ENCODE measurements around the gene TIPIN.
"Not testable (repeated sequence)": the region's sequence is repeated elsewhere in the genome, so short reads cannot be mapped to it uniquely, and the experiment has no call there.

The TIPIN gene, protein sequence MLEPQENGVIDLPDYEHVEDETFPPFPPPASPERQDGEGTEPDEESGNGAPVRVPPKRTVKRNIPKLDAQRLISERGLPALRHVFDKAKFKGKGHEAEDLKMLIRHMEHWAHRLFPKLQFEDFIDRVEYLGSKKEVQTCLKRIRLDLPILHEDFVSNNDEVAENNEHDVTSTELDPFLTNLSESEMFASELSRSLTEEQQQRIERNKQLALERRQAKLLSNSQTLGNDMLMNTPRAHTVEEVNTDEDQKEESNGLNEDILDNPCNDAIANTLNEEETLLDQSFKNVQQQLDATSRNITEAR

DNA sequence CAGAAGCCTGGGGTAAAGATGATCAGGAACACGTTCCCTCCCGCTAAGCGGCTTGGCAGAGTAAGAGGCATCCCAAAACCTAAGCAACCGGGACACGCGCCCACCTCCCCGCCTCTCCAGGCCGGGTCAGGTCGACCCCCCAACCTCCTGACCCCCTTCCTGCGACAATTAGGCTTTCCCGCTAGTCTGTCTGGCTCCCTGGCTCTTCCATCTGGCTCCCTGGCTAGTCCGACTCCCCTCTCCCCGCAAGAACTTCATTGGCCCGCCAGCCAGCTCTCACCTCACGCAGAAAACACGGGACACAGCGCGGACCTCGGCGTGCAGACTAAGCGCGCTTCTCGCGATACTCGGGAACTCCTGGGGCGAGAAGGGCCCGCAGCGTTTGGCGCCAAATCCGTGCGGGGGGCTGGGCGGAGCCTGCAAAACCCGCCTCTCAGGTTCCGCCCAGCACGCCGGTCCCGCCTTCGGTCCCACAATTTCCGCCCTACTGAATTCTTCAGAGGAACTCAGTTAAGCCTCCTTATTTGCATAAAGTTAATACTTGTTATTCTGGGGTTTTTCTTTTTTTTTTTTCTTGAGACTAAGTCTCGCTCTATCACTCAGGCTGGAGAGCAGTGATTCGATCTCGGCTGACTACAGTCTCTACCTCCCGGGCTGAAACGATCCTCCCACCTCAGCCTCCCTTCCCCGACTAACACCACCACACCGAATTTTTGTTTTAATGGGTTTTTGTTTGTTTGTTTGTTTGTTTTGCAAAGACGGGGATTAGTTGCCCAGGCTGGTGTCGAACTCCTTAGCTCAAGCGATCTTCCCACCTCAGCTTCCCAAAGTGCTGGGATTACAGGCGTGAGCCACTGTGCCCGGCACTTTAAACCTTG is at the start of gene TIPIN:
Gene TIPIN (minus strand): TSS at position 327 of the 878 bp plus-strand sequence. CDS start 3,738 bp downstream, outside the sequence.
- DNase-seq: peak; percentile 96

DNA sequence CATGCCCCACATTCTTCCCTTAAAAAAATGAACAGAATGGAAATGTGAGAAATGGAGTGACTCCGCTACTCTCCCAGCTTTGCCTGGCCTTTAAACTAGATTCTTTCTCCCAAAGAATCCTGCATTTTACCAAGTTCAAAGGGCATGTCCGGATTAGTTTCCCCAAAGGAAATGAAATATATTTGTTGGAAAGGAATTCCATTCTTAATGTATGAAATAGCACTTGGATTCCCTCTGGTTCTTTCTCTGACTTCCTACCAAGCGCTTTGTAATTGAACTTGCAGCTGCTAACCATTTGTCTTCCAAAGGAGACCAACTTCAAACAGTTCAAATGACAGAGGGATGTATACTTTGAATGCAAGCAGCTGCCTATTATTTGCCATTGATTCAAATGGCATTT is 49.1 kb upstream of the TIPIN start:
- DNase-seq: no peak

DNA sequence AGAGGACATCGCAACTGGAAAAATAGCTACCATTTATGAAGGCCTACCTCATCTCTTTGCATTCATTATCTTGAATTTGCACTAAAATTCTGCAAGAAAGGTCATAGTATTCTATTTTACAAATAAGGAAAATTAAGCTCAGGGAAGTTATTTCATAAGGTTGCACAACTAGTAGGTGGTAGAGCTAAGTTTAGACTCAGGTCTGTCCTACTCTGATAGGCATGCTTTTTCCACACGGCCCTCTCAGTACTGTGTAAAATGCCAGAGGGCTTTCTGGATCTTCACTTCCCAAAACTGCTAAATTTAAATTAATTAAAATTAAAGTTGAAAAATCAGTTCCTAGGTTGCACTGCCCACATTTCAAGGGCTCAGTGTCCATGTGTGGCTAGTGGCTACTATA is 48.5 kb upstream of the TIPIN start:
- DNase-seq: no peak

DNA sequence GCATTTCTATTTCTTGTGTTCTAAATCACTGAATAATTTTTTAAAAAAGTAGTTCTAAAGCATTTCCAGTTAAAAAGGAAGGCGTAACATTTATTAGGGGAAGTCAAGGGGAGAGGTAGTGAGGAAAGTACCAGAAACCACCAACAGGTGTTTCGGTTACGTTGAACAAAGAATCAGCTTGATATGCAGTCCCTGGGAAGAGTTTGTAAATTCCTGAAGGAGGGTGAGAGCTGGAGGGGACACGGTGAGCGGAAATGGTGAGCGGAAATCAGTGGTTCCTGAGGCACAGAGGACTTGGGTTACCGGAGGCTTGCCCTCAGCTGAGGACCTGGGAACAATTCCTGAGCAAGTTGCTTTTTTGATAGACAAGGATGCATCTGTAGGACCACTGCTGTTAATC is 48.0 kb upstream of the TIPIN start:
- no peak for DNase-seq

DNA sequence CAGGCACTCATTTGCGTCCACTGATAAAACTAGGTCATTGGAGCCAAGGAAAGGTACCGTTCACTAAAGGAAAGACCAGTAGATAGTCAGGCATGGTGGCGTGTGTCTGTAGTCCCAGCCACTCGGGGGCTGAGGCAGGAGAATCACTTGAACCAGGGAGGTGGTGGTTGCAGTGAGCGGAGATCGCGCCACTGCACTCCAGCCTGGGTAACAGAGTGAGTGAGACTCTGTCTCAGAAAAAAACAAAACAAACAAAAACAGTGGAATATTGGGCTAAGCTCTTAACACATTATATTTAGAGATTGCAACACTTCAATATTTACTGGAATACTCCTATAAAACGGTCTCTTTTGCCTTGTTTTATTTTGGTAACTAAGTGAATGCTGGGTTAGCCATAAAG is 47.6 kb upstream of the TIPIN start:
- no peak for DNase-seq

DNA sequence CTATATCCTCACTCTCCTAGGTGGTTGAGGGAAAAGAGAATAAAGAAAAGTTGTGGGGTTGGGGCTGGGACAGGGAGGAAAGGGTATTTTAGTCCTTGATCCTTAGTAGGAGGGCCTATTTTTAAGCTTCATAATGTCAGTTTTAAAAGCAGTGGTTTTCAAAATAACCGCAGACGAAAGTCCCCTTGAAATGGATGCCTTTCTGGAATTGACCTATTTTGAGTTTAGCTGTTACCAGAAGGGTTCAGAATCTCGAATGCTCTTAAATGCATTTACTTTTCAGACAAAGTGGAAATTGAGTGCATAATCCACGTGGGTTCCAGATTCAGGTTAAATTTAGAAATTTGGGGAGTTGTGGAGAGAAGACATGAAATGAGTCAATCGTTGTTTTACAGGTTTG is 46.8 kb upstream of the TIPIN start:
- no peak for DNase-seq

DNA sequence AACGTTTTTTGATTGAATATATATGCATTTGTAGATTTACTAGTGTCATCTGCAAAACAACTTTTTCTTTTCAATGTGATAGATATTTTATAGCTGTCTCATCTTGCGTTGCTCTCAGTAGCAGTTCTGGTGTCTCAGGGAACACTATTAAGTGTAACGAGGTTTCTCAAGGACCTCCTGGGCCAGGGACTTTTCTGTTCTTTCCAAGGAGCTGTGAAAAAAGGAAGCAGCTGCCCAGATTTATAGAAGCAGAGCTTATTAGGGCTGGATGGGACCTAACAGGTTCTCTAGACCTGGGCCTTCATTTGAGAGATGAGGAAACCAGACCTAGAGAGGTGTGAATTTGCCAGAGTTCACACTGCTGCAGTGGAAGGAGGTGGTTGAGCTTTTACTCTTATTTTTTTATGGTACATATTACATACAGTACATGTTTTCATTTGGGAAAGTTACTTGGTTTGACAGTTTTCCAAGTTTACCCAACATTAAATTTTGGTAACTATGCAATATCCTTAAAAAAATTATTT is 46.3 kb upstream of the TIPIN start:
- DNase-seq: no peak

DNA sequence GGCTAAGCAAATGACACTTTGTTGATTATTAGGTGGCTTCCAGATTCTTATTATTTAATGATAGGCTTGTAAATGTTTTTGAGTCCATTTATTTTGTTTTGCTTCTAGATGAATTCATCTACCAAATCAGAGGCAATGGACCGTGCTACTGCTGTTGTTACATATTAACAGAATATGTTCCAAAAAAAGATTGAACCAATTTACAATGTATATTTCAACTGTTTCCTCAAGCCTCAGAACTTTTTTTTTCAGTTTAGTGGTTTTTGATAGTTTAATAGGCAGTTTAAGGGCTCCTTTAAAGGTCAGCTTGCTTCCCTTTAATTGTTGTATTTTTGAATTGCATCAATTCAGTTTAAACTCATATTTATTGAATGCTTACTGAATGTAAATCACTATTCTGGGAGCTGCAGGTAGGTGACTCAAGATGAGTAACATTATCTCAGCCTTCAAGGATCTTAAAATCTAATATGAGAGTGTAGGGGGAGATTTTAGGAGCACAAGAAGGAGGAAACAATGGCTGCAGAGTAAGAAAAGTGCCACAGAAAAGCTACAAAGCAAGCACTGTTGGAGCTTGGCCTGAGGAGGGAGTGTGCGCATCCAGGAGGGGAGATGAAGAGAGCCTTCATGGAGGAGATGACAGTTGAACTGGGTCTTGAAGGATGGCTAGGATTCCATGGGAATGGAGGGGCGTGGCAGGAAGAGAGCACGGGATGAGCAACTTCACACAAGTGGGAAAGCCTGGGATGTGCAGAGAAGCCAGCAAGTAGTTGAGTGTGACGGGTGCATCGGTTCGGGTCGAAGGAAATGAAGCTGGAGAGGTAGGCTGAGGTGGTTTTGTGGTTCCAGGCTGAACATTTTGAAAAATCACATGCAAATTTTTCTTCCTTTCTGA is 44.9 kb upstream of the TIPIN start:
- DNase-seq: no peak

DNA sequence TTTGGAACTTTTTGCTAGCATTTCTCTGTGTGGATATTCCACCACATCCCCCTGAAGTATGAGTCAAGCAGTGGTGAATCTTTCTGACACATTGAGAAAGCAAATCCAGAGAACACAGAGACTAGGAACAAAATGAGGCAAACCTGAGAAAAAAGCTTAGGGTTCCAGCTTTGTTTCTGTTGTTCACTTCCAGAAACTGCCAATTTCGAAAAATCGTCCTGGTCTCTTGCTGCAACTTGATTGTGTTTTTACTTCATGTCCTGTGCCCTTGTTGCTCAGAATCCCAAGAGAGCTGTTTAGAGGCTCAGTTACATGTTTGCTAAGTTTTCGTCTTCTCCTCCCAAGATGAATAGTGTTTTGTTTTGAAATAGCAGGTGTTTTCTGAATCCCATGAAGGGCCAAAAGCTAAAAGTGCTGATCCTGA is 43.9 kb upstream of the TIPIN start:
- no peak for DNase-seq

DNA sequence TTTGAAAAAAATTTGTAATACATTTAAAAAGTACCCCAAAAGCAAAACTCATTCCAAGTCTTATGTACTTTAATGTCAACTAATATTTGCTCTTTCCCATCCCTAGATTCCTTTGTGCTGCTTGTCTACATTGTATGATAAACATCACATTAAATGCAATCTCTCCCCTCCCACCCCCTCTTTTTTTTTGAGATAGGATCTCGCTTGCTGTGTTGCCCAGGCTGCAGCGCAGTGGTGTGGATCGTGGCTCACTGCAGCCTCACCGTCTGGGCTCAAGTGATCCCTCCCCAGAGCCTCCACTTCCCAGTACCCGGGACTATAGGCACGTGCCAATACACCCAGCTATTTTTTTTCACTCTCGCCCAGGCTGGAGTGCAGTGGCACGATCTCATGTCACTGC is 42.8 kb upstream of the TIPIN start:
- DNase-seq: no peak

DNA sequence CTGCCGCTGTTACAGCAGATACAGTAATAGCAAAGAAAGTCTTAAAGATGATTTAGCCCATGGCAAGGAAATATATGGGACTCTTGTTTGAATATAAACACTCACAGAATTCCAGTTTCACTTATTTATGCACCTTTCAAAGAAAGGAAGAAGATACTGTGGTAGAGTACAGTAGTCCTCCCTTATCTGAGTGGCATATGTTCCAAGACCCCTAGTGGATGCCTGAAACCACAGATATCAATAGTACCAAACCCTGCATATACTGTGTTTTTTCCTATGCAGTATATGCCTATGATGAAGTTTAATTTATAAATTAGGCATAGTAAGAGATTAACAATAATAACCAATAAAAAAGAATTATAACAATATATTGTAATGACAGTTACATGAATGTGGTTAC is 38.4 kb upstream of the TIPIN start:
- no peak for DNase-seq

DNA sequence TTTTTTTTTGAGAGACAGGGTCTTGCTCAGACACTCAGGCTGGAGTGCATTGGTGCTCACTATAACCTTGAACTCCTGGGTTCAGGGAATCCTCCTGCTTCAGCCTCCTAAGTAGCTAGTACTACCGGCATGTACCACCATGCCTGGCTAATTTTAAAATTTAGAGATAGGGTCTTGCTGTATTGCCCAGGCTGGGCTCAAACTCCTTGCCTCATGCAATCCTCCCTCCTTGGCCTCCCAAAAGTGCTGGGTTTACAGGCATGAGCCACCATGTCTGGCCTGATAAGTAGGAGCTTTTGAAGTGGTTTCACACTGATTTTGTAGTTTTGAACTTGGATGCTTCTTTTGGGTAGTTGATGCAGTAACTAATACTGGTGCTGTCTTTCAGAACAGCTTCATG is 38.0 kb upstream of the TIPIN start:
- no peak for DNase-seq

DNA sequence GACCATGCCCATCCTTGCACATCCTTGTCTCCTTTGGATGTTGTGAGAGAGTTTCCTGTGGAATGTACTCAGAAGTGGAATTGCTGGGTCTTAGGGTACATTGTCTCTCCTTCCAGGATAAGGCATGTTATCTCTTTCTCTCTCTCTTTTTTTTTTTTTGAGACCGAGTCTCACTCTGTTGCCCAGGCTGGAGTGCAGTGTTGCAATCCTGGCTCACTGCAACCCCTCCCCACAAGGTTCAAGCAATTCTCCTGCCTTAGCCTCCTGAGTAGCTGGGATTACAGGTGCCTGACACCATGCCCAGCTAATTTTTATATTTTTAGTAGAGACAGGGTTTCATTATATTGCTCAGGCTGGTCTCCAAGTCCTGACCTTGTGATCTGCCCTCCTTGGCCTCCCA is 36.6 kb upstream of the TIPIN start:
- DNase-seq: not testable (repeated sequence)

DNA sequence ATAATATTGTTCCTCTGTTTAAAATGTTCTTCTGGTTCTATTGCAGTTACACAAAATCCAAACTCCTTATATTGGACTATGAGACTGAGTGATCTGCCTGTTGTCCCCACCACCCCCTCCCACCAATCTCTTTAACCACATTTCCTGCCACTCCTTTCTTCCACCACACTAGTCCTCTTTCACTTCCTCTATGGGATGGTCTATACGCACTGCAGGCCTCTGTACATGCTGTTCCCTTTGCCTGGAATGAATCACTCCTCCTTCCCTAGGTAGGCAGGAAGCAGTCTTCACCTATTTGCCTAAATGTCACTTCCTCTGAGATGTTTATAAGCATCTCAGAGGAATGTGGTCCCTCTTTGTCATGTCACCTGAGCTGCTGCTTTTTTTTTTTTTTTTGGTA is 34.2 kb upstream of the TIPIN start:
- no peak for DNase-seq

DNA sequence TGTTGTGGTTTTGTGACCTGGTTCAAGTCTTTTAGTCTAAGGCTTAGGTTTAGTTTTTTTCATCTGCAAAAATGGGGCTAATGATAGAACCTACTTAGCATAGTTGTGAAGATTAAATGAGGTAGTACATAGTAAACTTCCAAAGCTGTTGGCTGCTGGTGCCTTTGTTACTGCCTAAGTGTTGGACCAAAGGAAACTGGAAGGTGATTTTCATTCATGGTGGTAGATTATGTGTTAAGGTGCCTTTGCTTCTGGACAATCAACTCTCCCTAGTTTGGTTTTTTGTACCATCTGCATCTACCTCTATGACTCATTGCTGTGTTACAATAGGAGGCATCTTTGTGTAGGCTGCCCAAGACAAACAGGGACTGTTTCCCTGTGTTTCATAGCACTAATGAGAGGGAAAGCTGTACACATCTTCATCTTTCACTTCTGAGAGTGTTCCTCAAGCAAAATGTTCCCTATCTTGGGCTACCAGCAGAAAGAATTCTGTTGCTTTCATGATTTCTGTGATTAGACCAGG is 33.4 kb upstream of the TIPIN start:
- DNase-seq: no peak

DNA sequence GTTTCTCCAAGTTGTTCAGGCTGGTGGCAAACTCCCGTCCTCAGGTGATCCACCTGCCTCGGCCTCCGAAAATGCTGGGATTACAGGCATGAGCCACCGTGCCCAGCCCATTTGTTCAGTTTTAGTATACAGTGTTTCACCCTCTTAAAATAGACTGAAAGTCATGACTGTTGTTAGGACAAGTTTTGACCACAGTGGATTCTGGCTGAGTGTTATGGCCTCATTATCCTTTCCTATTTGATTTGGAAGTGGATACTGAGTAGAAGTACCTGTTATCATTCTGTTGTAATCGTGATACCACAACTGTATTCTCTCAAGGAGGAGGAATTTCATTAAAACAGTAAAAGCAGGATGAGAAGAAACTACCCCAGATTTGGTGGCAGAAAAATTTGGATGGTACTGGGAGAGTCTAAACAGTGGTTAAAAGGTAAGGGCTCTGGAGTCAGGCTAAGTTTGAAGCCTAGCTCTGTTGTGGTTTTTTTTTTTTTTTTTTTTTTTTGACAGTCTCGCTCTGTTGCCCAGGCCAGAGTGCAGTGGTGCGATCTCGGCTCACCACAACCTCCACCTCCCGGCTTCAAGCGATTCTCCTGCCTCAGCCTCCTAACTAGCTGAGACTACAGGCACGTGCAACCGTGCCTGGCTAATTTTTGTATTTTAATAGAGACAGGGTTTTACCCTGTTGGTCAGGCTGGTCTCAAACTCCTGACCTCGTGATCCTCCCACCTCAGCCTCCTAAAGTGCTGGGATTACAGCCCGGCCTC is 32.8 kb upstream of the TIPIN start:
- no peak for DNase-seq

DNA sequence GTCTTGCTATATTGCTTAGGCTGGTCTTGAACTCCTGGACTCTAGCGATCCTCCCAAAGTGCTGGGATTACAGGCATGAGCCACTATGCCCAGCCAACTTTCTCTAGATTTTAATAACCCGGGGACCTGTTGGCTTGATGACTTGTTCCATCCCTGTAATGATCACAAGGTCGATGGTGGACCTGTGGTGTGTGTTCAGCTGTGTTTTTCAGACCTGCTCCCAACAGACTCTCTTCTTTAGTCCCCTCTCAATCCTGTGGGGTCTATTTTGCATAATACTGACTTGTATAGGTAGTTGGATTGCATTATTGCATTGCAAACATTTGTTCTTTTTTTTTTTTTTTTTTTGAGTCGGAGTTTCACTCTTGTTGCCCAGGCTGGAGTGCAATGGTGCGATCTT is 32.1 kb upstream of the TIPIN start:
- DNase-seq: no peak

DNA sequence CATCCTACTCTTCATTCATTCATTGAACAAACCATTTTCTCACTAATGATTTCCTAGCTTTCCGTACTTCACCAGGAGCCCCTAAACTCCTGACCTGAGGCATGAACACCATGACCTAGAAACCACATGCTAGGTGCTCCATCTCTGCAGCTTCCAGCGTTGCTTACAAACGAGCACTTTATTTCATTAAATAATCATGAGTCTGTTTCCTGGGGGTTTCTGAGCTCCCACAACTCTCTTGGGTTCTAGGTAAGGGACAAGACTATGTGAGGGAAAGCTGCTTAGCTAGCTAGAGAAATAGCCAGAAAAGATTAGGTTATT is 31.5 kb upstream of the TIPIN start:
- no peak for DNase-seq

DNA sequence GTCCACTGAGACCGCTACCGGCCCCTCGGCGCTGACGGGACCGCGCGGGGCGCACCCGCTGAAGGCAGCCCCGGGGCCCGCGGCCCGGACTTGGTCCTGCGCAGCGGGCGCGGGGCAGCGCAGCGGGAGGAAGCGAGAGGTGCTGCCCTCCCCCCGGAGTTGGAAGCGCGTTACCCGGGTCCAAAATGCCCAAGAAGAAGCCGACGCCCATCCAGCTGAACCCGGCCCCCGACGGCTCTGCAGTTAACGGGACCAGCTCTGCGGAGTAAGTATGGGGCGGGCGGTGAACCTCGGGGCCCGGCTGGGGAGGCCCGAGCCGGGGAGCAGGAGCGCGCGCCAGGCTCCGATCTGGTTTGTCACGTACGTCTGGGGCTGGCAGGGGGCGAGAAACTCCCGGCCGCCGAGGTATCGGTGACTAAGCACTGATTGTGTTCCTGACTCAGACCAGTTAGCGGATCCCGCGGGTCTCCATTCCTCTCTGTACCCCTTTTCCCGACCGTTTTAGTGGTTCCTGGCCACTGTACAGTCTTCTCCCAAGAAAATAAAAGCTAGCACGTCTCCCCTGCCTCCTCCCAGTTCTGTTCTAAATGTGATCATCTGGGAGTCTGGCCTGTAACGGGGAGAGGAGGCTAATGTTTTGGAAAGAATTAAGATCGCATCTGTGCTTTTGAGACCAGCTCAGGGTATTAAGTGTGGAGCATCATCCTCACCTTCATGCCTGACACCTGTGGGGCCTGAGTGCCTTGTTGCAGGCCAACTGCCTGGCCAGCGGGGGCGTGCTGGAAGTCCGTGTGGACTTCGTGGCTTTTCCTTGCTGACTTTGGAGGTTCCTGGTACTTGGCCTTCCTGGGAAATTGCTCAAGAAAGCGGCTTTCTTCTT is 30.9 kb upstream of the TIPIN start:
- DNase-seq: peak; percentile 72

DNA sequence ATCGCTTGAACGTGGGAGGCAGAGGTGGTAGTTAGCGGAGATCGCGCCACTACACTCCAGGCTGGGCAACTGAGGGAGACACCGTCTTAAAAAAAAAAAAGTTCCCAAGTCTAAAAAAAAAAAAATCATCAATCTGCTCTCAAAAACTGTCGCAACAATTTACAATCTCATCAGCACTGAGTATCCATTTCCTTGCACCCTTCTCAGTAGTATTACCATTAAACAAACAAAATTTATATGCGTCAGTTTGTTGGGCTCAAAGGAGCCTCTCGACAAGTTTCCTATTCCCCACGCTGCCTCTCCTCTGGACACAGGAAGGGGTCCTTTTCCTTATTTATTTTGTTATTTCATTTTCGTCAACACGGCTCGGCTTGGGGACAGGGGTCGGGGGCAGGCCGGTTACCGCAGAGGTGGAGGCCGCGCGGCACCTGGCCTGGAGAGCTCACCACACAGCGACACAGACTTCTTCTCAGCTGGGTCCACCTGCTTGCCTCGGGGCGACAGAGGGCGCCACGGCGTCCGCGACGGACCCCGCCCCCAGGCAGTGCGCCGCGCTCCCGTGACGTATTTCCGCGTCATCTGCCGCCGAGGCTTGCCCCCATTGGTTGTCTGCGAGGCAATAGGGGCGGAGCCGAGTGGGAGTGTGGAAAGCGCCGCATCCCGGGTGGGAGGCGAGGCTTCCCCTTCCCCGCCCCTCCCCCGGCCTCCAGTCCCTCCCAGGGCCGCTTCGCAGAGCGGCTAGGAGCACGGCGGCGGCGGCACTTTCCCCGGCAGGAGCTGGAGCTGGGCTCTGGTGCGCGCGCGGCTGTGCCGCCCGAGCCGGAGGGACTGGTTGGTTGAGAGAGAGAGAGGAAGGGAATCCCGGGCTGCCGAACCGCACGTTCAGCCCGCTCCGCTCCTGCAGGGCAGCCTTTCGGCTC is 30.0 kb upstream of the TIPIN start, which contains the start of gene MAP2K1:
Gene MAP2K1 (plus strand): TSS at position 709 of the 920 bp plus-strand sequence. CDS start 436 bp downstream, outside the sequence.
- DNase-seq: peak; percentile 99
